DMS53 (cell line): ENCODE data around the gene FAM50B.
"Not testable (repeated sequence)": the region's sequence is repeated elsewhere in the genome, so short reads cannot be mapped to it uniquely, and the experiment has no call there.

Source experiments
- DNase-seq: peaks from one replicate; lab custom pipeline; 2025; lab: John Stamatoyannopoulos, UW

FAM50B gene

DNA sequence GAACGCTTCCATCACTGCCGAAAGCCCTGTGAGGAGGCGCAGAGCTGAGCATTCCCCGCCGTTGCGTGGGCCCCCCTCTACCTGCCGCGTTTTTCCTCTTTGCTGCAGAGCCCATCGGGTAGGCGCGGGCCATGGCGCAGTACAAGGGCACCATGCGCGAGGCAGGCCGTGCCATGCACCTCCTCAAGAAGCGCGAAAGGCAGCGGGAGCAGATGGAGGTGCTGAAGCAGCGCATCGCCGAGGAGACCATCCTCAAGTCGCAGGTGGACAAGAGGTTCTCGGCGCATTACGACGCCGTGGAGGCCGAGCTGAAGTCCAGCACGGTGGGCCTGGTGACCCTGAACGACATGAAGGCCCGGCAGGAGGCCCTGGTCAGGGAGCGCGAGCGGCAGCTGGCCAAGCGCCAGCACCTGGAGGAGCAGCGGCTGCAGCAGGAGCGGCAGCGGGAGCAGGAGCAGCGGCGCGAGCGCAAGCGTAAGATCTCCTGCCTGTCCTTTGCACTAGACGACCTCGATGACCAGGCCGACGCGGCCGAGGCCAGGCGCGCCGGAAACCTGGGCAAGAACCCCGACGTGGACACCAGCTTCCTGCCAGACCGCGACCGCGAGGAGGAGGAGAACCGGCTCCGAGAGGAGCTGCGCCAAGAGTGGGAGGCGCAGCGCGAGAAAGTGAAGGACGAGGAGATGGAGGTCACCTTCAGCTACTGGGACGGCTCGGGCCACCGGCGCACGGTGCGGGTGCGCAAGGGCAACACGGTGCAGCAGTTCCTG is 693 bp downstream of the FAM50B start:
- DNase-seq = no peak

- no peak for DNase-seq
These were observed 1.5 kb downstream of the FAM50B start for GRCh38 chr6:3850451-3851203.

DNA sequence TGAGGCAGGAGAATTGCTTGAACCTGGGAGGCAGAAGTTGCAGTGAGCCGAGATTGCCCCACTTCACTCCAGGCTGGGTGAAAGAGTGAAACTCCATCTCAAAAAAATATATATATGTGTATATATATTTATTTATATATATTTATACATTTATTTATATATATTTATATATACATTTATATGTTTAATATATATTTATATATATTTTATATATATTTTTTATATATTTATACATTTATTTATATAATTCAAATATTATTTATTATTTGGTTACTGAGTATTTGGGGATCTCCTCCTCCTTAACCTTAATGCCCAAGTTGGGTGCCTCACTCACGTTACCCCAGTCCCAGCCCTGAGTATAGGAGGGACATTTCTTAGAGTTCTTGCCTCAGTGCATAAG is 2.7 kb downstream of the FAM50B start:
- DNase-seq = no peak

- DNase-seq = no peak
These were observed 3.2 kb downstream of the FAM50B start for GRCh38 chr6:3852391-3852790.

- no peak for DNase-seq
These were observed 6.7 kb downstream of the FAM50B start for GRCh38 chr6:3855866-3856265.

DNA sequence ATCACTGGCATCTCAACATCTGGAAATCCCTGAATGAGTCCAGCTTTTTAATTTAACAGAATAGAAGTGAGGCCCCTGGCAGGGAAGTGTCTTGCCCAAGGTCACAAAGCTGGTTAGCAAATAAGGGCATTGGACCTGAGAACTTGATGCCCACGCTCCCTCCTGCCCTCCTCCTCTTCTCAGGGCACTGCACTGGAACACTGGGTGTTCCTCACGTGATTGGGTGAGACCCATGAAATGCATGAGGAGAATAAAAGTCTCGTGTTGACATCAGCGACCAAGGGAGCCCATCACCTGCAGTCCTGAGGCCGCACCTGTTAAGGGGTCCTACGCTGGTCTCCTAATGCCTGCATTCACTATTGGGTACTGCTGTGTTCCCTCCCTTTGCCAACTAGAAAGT is 7.4 kb downstream of the FAM50B start:
- DNase-seq = no peak

- DNase-seq = no peak
These were observed 8.6 kb downstream of the FAM50B start for GRCh38 chr6:3857468-3858456.

GRCh38 chr6:3859878-3860552 is 10.8 kb downstream of the FAM50B start:
- DNase-seq = no peak

GRCh38 chr6:3861424-3861823 is 12.3 kb downstream of the FAM50B start:
- DNase-seq = no peak

GRCh38 chr6:3862038-3862437 is 12.9 kb downstream of the FAM50B start:
- no peak for DNase-seq

- DNase-seq = not testable (repeated sequence)
These were observed 14.1 kb downstream of the FAM50B start for GRCh38 chr6:3863322-3863721.

DNA sequence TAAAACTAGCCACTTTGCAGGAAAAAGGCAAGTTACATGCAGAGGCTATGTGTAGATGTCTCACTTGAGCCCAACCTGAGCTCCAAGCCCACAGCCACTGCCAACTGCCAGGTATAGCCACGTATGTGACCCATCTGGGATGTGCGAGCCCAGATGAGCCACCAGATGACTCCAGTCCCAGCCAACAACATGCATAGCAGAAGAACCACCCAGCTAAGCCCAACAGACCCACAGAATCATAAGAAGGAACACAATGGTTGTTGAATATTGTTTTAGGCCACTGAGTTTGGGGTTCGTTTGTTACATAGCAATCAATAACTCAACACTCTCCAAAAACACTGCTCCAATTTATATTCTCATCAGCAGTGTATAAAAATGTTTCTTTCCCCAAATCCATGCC is 16.3 kb downstream of the FAM50B start:
- DNase-seq = no peak

- no peak for DNase-seq
These were observed 18.7 kb downstream of the FAM50B start for GRCh38 chr6:3867641-3868502.

DNA sequence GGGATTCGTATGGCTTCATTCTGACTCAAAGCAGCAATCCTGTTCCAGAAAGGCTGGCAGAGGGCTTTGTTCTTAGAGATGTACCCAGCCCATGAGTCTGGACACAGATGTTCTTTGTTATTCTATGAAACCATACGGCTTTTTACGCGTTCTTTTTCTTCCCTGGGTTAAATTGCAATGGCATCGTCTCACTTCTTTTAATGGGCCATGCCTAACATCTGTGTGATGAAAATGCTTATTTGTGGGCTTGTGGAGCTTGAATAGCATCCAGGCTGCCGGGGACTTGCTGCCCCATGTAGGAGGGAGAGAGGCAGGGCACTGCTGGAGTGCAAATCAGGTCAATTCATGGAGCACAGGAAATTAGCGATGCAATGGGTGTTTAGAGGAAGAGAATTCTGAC is 19.4 kb downstream of the FAM50B start:
- DNase-seq = no peak

DNA sequence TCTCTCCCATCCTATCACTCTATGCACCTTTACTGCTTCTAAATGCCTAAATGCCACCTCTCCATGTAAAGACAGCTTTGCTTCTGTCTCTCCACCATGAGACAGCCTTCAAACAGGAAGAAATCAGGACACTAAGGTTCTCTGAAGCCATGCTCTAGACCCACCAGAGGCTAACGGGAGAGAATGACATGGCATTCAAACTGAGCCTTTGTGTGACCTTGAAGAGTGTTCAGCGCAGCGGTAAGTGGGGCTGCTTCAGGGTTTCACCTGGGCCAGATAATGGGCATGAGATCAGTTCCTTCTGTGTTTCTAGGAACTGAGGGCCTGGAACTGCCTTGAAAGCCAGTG is 20.1 kb downstream of the FAM50B start:
- DNase-seq = no peak

- DNase-seq = peak; percentile 57
These were observed 20.7 kb downstream of the FAM50B start for GRCh38 chr6:3869632-3870527.

GRCh38 chr6:3870528-3870925 is 21.4 kb downstream of the FAM50B start:
- DNase-seq = no peak

DNA sequence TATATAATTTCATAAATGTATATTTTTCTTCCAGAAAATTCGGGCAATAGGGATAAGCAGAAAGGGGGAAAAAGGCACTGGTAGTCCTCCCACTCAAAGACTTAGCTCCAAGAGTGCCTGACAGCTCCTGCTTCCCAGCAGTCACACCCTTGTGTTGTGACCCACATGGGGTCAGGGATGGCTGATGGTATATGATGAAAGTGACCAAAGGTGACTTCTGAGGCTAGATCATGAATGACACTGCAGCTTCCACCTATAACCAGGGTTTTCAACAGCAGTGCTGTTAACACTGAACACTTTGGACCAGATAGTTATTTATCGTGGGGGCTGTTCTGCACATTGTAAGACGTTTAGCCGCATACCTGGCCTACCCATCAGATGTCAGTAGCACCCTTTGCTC is 22.3 kb downstream of the FAM50B start:
- no peak for DNase-seq

- no peak for DNase-seq
These were observed 22.8 kb downstream of the FAM50B start for GRCh38 chr6:3871939-3872338.

GRCh38 chr6:3872370-3872854 is 23.2 kb downstream of the FAM50B start:
- DNase-seq = no peak
